PC-9 (cell line): Measurements from ENCODE around the gene METRN. TPM values are rescaled to one million over a fixed set of nuclear protein-coding genes. Genes with fewer than 3 reads are reported as not detected.

Source experiments
- BruUV-seq: library from RNA; stranded (reverse); fragments of 400-500 nt; replicated peaks from 2 replicates; lab custom pipeline; 2021; lab: Mats Ljungman, UMichigan
- CTCF ChIA-PET: fragments of 300-600 bp; sonication (Branson Sonifier 250); formaldehyde crosslinking; loops from one replicate; lab custom pipeline; 2022; ENCODE audit warnings: antibody characterized with exemption; lab: Charles Lee
- POLR2A ChIA-PET: fragments of 300-600 bp; sonication (Branson Sonifier 250); formaldehyde crosslinking; loops from one replicate; lab custom pipeline; 2022; ENCODE audit warnings: antibody characterized with exemption; ENCODE audit not compliant: unreplicated experiment; lab: Charles Lee
- DNase-seq, 2 experiments: peaks; one replicate each; pipeline versions ENCODE4 v3.0.0 to v3.0.0-alpha.2; 2015 to 2022; ENCODE audit warnings: mixed read lengths in 1 of 2
- H2AFZ ChIP-seq: fragments of 200-600 bp; sonication (generic); 2 replicates; pipeline ENCODE4 v1.8.1; 2017; ENCODE audit warnings: antibody characterized with exemption
- H3F3A ChIP-seq: fragments of 200-600 bp; sonication (generic); 2 replicates; pipeline ENCODE4 v1.8.1; 2017; ENCODE audit warnings: antibody characterized with exemption, mild to moderate bottlenecking, low read depth; ENCODE audit not compliant: insufficient read depth
- H3K27ac ChIP-seq: fragments of 200-600 bp; sonication (generic); 2 replicates; pipeline ENCODE4 v1.6.1; 2016; ENCODE audit warnings: mixed run types
- H3K27me3 ChIP-seq: fragments of 200-600 bp; sonication (generic); 2 replicates; pipeline ENCODE4 v1.6.1; 2016; ENCODE audit warnings: low read depth, mixed run types; ENCODE audit not compliant: insufficient read depth
- H3K36me3 ChIP-seq: fragments of 200-600 bp; sonication (generic); 2 replicates; pipeline ENCODE4 v1.6.1; 2016; ENCODE audit warnings: low read depth, mixed run types
- H3K4me1 ChIP-seq: fragments of 200-600 bp; sonication (generic); replicated peaks from 2 replicates; pipeline ENCODE4 v1.6.1; 2016; ENCODE audit warnings: mixed run types; ENCODE audit not compliant: insufficient read depth
- H3K4me2 ChIP-seq: fragments of 200-600 bp; sonication (generic); 2 replicates; pipeline ENCODE4 v1.6.1; 2017; ENCODE audit warnings: mixed run types
- H3K4me3 ChIP-seq: fragments of 200-600 bp; sonication (generic); 2 replicates; pipeline ENCODE4 v1.6.1; 2016; ENCODE audit warnings: mixed run types
- H3K79me2 ChIP-seq: fragments of 200-600 bp; sonication (generic); 2 replicates; pipeline ENCODE4 v1.6.1; 2017; ENCODE audit warnings: low read depth, mixed run types
- H3K9me2 ChIP-seq: fragments of 200-600 bp; sonication (generic); 2 replicates; pipeline ENCODE4 v1.8.1; 2017; ENCODE audit warnings: mild to moderate bottlenecking; ENCODE audit not compliant: insufficient read depth
- H3K9me3 ChIP-seq: fragments of 200-600 bp; sonication (generic); 2 replicates; pipeline ENCODE4 v1.8.1; 2016; ENCODE audit warnings: low read depth; ENCODE audit not compliant: insufficient read depth
- H4K20me1 ChIP-seq: fragments of 200-600 bp; sonication (generic); 2 replicates; pipeline ENCODE4 v1.8.1; 2017; ENCODE audit not compliant: insufficient read depth
- CTCF ChIP-seq: fragments of 200-600 bp; sonication (generic); conservative IDR thresholded peaks from 2 replicates; pipeline ENCODE4 v1.6.1; 2017; ENCODE audit warnings: mixed run types, antibody characterized with exemption, mild to moderate bottlenecking, moderate library complexity
- EZH2 ChIP-seq: fragments of 200-600 bp; sonication (generic); IDR thresholded peaks from 2 replicates; pipeline ENCODE4 v1.8.0; 2017; ENCODE audit warnings: antibody characterized with exemption, low read depth
- intact Hi-C: fragments of 100-400 bp; cut with micrococcal nuclease; formaldehyde crosslinking; loops from one replicate; pipeline ENCODE4 v1.10.0; 2022; ENCODE audit not compliant: unreplicated experiment
- total RNA-seq: library from RNA; stranded (reverse); gene quantifications from 2 replicates; pipeline ENCODE4 v1.2.3, GENCODE V29; 2021

Gene METRN
- total RNA-seq, 1 experiment from 2014 or later: 77.5 TPM

GRCh38 chr16:723695-724094 is 8.8 kb downstream of the METRN start:
- Histone ChIP-seq H4K20me1 (peaks cover 10% of the 10 kb centered on the region; the same call in 1 of the 2 replicates), H3K27me3 (no peaks in the 10 kb centered on the region), H3K27ac (no peak overlapping the region), H2AFZ (no peak overlapping the region), H3K4me2 (no peak overlapping the region), H3K9me2 (no peaks in the 10 kb centered on the region), H3K36me3 (no peaks in the 10 kb centered on the region), H3K9me3 (no peaks in the 10 kb centered on the region), H3K4me1 (peaks cover 21% of the 10 kb centered on the region), H3F3A (peaks cover 40% of the 10 kb centered on the region), H3K4me3 (no peak overlapping the region), H3K79me2 (peaks cover 4% of the 10 kb centered on the region; the same call in 1 of the 2 replicates)
- intact Hi-C loops: no loop called here
- POLR2A ChIA-PET: interaction anchor here (0.7 kb wide), 1 partner anchor 59 kb away, joined by 3 read pairs; no protein-coding TSS in a partner anchor
- no TSS peak for BruUV-seq
- DNase-seq: peak in 1 of 2 experiments; percentile 21
- TF ChIP-seq CTCF: no peak
- no peak for TF ChIP-seq EZH2
- CTCF ChIA-PET: interaction anchor here (0.7 kb wide), 1 partner anchor 11 kb away, joined by 3 read pairs; no protein-coding TSS in a partner anchor

DNA sequence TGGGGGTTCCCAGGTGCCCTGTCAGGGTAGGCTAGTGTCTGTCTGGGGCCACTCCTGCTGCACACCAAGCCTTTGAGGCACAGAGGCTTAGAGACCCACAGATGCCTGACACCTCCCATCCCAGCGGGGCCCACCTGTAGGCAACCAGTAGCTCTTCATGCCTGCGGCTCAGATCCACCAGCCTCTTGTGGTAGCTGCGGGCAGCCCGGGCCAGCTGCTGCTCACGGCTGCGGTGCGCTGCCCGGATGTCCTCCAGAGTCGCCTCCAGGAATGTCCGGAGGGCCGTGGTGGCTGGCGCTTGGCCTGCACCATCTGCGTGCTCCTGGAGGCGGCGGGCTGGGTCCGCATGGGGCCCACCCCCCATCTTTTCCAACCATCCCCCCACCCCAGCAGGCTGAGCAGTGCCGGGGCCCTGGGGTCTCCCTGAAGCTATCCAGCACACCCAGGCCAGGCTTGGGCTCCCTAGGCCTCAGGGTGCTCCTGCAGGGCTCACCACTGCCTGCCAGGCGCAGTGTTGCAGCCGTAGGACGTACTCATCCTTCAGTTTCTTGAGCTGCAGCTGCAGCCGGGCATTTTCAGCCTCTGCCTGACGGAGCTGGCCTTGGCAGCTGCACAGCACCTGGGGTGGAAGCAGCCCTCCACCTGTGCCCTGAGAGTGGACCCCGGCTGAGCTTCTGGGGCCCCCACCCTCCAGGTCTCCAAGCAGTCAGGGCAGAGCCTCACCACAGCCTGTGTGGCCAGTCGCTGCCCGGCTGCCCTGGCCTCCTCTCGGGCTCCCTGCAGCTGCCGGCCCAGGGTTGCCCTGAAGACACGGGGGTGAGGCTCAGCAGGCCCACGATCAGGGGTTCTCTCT is 9.5 kb downstream of the METRN start:
- POLR2A ChIA-PET: interaction anchor here (1.4 kb wide), 1 partner anchor 29 kb away, joined by 6 read pairs; no protein-coding TSS in a partner anchor
- H3K79me2 ChIP-seq: peaks cover 4% of the 10 kb centered on the region; the same call in 1 of the 2 replicates
- no peaks in the 10 kb centered on the region for H3K9me2 ChIP-seq
- no peaks in the 10 kb centered on the region for H3K9me3 ChIP-seq
- no peak overlapping the region for H2AFZ ChIP-seq
- CTCF ChIA-PET: interaction anchor here (0.7 kb wide), 1 partner anchor 12 kb away, joined by 3 read pairs; no protein-coding TSS in a partner anchor
- no peaks in the 10 kb centered on the region for H3K27me3 ChIP-seq
- H3K4me2 ChIP-seq: no peak overlapping the region
- peaks cover 4% of the 10 kb centered on the region; the same call in 1 of the 2 replicates for H4K20me1 ChIP-seq
- H3K36me3 ChIP-seq: no peaks in the 10 kb centered on the region
- intact Hi-C loops: no loop called here
- H3K27ac ChIP-seq: no peak overlapping the region
- TSS peak; percentile 1 for BruUV-seq
- DNase-seq: peak in 1 of 2 experiments; percentile 32
- TF ChIP-seq CTCF: no peak
- TF ChIP-seq EZH2: no peak
- no peak overlapping the region for H3K4me3 ChIP-seq
- H3K4me1 ChIP-seq: peaks cover 14% of the 10 kb centered on the region
- peaks cover 33% of the 10 kb centered on the region for H3F3A ChIP-seq

DNA sequence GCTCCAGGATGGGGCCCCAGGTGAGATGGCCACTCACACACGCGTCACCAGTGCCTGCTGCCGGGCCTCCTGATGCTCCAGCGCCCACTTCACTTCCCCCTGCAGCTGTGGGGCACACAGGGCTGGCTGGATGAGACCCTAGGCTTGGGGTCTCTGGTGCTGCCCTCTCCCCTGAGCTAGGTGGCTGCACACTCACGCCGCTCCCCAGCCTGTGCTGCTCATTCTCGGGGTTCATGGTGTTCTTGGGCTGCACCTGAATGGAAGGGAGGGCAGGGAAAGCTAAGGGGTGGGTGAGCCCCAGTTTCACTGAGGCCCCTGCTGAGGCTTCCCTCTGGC is 10.1 kb downstream of the METRN start:
- H3K79me2 ChIP-seq: peaks cover 4% of the 10 kb centered on the region; the same call in 1 of the 2 replicates
- TF ChIP-seq CTCF: no peak
- no peak for TF ChIP-seq EZH2
- H3K9me3 ChIP-seq: no peaks in the 10 kb centered on the region
- CTCF ChIA-PET: no interaction called here
- H3K4me1 ChIP-seq: peaks cover 8% of the 10 kb centered on the region
- DNase-seq: peak in 1 of 2 experiments; percentile 24
- no peaks in the 10 kb centered on the region for H3K9me2 ChIP-seq
- H4K20me1 ChIP-seq: peaks cover 4% of the 10 kb centered on the region; the same call in 1 of the 2 replicates
- intact Hi-C loops: no loop called here
- peaks cover 34% of the 10 kb centered on the region for H3F3A ChIP-seq
- POLR2A ChIA-PET: interaction anchor here (1.4 kb wide), 1 partner anchor 29 kb away, joined by 6 read pairs; no protein-coding TSS in a partner anchor
- H2AFZ ChIP-seq: no peak overlapping the region
- H3K4me2 ChIP-seq: no peak overlapping the region
- H3K36me3 ChIP-seq: no peaks in the 10 kb centered on the region
- H3K4me3 ChIP-seq: no peak overlapping the region
- H3K27me3 ChIP-seq: no peaks in the 10 kb centered on the region
- H3K27ac ChIP-seq: no peak overlapping the region
- no TSS peak for BruUV-seq
